ENCODE results near the gene IARS2.
A peak's percentile ranks its signal among the peaks of the same experiment; 100 is the strongest.

Gene IARS2

GRCh38 chr1:220123889-220124288 is 30.0 kb downstream of the IARS2 start:
- DNase-seq (ENCODE audit: low read depth in 1 of 2, low spot score in 1 of 2): peak in 1 of 2 experiments; percentile 15
- Histone ChIP-seq H3K4me3 (replicated peaks; ENCODE audit: insufficient read depth, low read length) (no peak overlapping the region), H3K27me3 (ENCODE audit: insufficient read depth, poor library complexity, severe bottlenecking) (no peaks in the 10 kb centered on the region), H3K27ac (replicated peaks) (no peak overlapping the region)
- TF ChIP-seq CTCF (IDR thresholded peaks at IDR 0.05; ENCODE audit: insufficient read depth, low read length) (no peak), POLR2AphosphoS5 (IDR thresholded peaks at IDR 0.05; ENCODE audit: low read depth) (no peak), SPI1 (IDR thresholded peaks at IDR 0.05; ENCODE audit: borderline replicate concordance, low read depth) (no peak), GABPA (IDR thresholded peaks at IDR 0.05; ENCODE audit: low read depth) (no peak), REST (IDR thresholded peaks at IDR 0.05; ENCODE audit: insufficient replicate concordance, low read depth) (no peak)

DNA sequence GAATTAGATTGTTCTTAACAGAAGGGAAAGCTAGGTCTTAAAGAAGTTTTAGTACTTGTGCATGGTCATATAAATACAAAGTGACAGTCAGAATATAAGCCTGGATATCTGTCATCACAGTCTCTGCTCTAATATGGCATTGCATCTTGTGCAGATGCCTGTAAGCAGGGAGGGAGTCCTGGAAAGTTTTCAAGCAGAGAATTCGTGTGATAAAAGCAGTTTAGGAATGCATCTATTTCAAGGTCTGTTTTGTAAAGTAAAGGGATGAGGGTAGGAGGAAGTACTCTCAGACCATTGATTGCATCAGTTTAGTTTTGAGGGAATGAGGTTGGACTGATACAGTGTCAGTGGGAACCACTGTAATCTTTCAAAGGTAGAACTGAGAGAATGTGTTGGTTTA is 30.6 kb downstream of the IARS2 start:
- H3K27ac ChIP-seq (replicated peaks): no peak overlapping the region
- TF ChIP-seq POLR2AphosphoS5 (IDR thresholded peaks at IDR 0.05; ENCODE audit: low read depth) (no peak), CTCF (IDR thresholded peaks at IDR 0.05; ENCODE audit: insufficient read depth, low read length) (no peak), GABPA (IDR thresholded peaks at IDR 0.05; ENCODE audit: low read depth) (no peak), SPI1 (IDR thresholded peaks at IDR 0.05; ENCODE audit: borderline replicate concordance, low read depth) (no peak), REST (IDR thresholded peaks at IDR 0.05; ENCODE audit: insufficient replicate concordance, low read depth) (no peak)
- DNase-seq (ENCODE audit: low read depth in 1 of 2, low spot score in 1 of 2): peak in 1 of 2 experiments; percentile 14
- no peak overlapping the region for H3K4me3 ChIP-seq (replicated peaks; ENCODE audit: insufficient read depth, low read length)
- no peaks in the 10 kb centered on the region for H3K27me3 ChIP-seq (ENCODE audit: insufficient read depth, poor library complexity, severe bottlenecking)

GRCh38 chr1:220127076-220127475 is 33.1 kb downstream of the IARS2 start:
- H3K27ac ChIP-seq (replicated peaks): no peak overlapping the region
- no peak overlapping the region for H3K4me3 ChIP-seq (replicated peaks; ENCODE audit: insufficient read depth, low read length)
- no peak for DNase-seq (ENCODE audit: low read depth in 1 of 2, low spot score in 1 of 2)
- no peaks in the 10 kb centered on the region for H3K27me3 ChIP-seq (ENCODE audit: insufficient read depth, poor library complexity, severe bottlenecking)
- TF ChIP-seq REST (IDR thresholded peaks at IDR 0.05; ENCODE audit: insufficient replicate concordance, low read depth) (no peak), SPI1 (IDR thresholded peaks at IDR 0.05; ENCODE audit: borderline replicate concordance, low read depth) (no peak), CTCF (IDR thresholded peaks at IDR 0.05; ENCODE audit: insufficient read depth, low read length) (no peak), GABPA (IDR thresholded peaks at IDR 0.05; ENCODE audit: low read depth) (no peak)

All from HL-60 (cell line).